GM19463 (cell line): ENCODE measurements around the gene NSUN4.
"Not testable (repeated sequence)": the region's sequence is repeated elsewhere in the genome, so short reads cannot be mapped to it uniquely, and the experiment has no call there.

ENCODE experiments used
- ATAC-seq: cut with Tn5 transposase; IDR thresholded peaks from one replicate; pipeline ENCODE4 v1.9.1; 2021; ENCODE audit warnings: mild to moderate bottlenecking, moderate library complexity; ENCODE audit not compliant: unreplicated experiment

NSUN4 gene

GRCh38 chr1:46325285-46326076 lies 15.1 kb upstream of the NSUN4 start:
- not testable (repeated sequence) for ATAC-seq

- ATAC-seq = not testable (repeated sequence)
Observed at GRCh38 chr1:46328182-46328581, 12.4 kb upstream of the NSUN4 start.

GRCh38 chr1:46329807-46330206 lies 10.8 kb upstream of the NSUN4 start:
- not testable (repeated sequence) for ATAC-seq

GRCh38 chr1:46330381-46330780 lies 10.2 kb upstream of the NSUN4 start:
- not testable (repeated sequence) for ATAC-seq

GRCh38 chr1:46331786-46332540 lies 8.6 kb upstream of the NSUN4 start:
- not testable (repeated sequence) for ATAC-seq

- peak; percentile 41 for ATAC-seq
Observed at GRCh38 chr1:46333300-46334029, 7.1 kb upstream of the NSUN4 start.

GRCh38 chr1:46334030-46334384 lies 6.6 kb upstream of the NSUN4 start:
- ATAC-seq = no peak

- ATAC-seq = no peak
Observed at GRCh38 chr1:46335081-46335480, 5.5 kb upstream of the NSUN4 start.

- not testable (repeated sequence) for ATAC-seq
Observed at GRCh38 chr1:46337409-46337808, 3.2 kb upstream of the NSUN4 start.

GRCh38 chr1:46341222-46342083 lies 846 bp downstream of the NSUN4 start:
- ATAC-seq = no peak

- ATAC-seq = no peak
Observed at GRCh38 chr1:46342084-46342656, 1.6 kb downstream of the NSUN4 start.

GRCh38 chr1:46342677-46343350 lies 2.2 kb downstream of the NSUN4 start:
- no peak for ATAC-seq

- no peak for ATAC-seq
Observed at GRCh38 chr1:46343351-46343695, 2.7 kb downstream of the NSUN4 start.

GRCh38 chr1:46343705-46344104 lies 3.1 kb downstream of the NSUN4 start:
- ATAC-seq = no peak

GRCh38 chr1:46344481-46344880 lies 3.9 kb downstream of the NSUN4 start:
- ATAC-seq = no peak

- no peak for ATAC-seq
Observed at GRCh38 chr1:46345281-46345680, 4.7 kb downstream of the NSUN4 start.

GRCh38 chr1:46352363-46352762 lies 11.8 kb downstream of the NSUN4 start:
- no peak for ATAC-seq

- ATAC-seq = not testable (repeated sequence)
Observed at GRCh38 chr1:46355920-46356319, 15.3 kb downstream of the NSUN4 start.

GRCh38 chr1:46362158-46362557 lies 21.6 kb downstream of the NSUN4 start:
- no peak for ATAC-seq

GRCh38 chr1:46363121-46363520 lies 22.5 kb downstream of the NSUN4 start:
- no peak for ATAC-seq
